ENCODE measurements around the gene WDFY4.

GRCh38 chr10:48700071-48700470 is 15.4 kb downstream of the WDFY4 start:
- TF ChIP-seq CTCF (IDR thresholded peaks at IDR 0.05), result no peak
- no peak for TF ChIP-seq POLR2A (IDR thresholded peaks at IDR 0.05)
